Uterus (tissue), 2 donors: Measurements from ENCODE around the gene PAK1.

Source experiments
- CTCF ChIP-seq, 4 experiments: fragments of 200-600 bp in 2 of 4; fragments of 450-650 bp in 2 of 4; sonication (generic) in 2 of 4; IDR thresholded peaks; one replicate each; pipeline ENCODE4 v1.5.1; 2016 to 2019; ENCODE audit warnings: antibody characterized with exemption in 4 of 4, mild to moderate bottlenecking in 2 of 4, moderate library complexity in 1 of 4
- POLR2A ChIP-seq, 2 donors: fragments of 450-650 bp; IDR thresholded peaks; one replicate each; pipeline ENCODE4 v1.6.1; 2016; ENCODE audit warnings: antibody characterized with exemption in 2 of 2, mild to moderate bottlenecking in 1 of 2, moderate library complexity in 1 of 2

GRCh38 chr11:77322506-77322905, 151.4 kb downstream of the PAK1 start:
- TF ChIP-seq CTCF (IDR thresholded peaks at IDR 0.05) (no peak), POLR2A (IDR thresholded peaks at IDR 0.05) (no peak)
